Activated T-cell treated with anti-CD3 and anti-CD28 coated beads, Interleukin-2, amount 50 U/mL, for 72 hours (primary cell): ENCODE results near the gene UGT1A3. TPM values are rescaled to one million over a fixed set of nuclear protein-coding genes. Genes with fewer than 3 reads are reported as not detected.

Source experiments
- ATAC-seq, 2 donors: fragments of 150-1000 bp; cut with Tn5 transposase; replicated peaks in 1 of 2; 2 replicates each; pipeline ENCODE4 v1.10.0; 2021; ENCODE audit warnings: moderate library complexity in 2 of 2, mild to moderate bottlenecking in 1 of 2
- DNase-seq, 2 donors: peaks; one replicate each; pipeline ENCODE4 v3.0.0; 2021 to 2022; ENCODE audit warnings: mixed read lengths in 1 of 2
- H3K27ac Mint-ChIP-seq: one replicate; pipeline ENCODE4 v1.8.0; 2022; ENCODE audit warnings: mild to moderate bottlenecking, moderate library complexity, mixed read lengths
- H3K27me3 Mint-ChIP-seq: one replicate; pipeline ENCODE4 v1.8.0; 2022; ENCODE audit warnings: low read depth, mixed read lengths
- H3K36me3 Mint-ChIP-seq, 2 donors: one replicate each; pipeline ENCODE4 v1.8.0; 2022; ENCODE audit warnings: mixed read lengths in 2 of 2, mild to moderate bottlenecking in 1 of 2; ENCODE audit not compliant: insufficient read depth in 2 of 2
- H3K4me1 Mint-ChIP-seq: one replicate; pipeline ENCODE4 v1.8.0; 2022; ENCODE audit warnings: low read depth, mixed read lengths
- H3K4me3 Mint-ChIP-seq, 2 donors: one replicate each; pipeline ENCODE4 v1.8.0; 2022; ENCODE audit warnings: mild to moderate bottlenecking in 2 of 2, mixed read lengths in 2 of 2, moderate library complexity in 2 of 2
- H3K9me3 Mint-ChIP-seq, 2 donors: one replicate each; pipeline ENCODE4 v1.8.0; 2022; ENCODE audit warnings: mixed read lengths in 2 of 2
- total RNA-seq, 2 donors: library from RNA; stranded (reverse); gene quantifications; one replicate each; pipeline ENCODE4 v1.2.3, GENCODE V29; 2022

UGT1A3 gene
- total RNA-seq, result not detected

GRCh38 chr2:233728723-233729301, at the start of gene UGT1A3:
UGT1A3 (plus strand) TSS chr2:233729042; CDS start chr2:233729127, 85 bp downstream.
- ATAC-seq, result no peak
- Mint-ChIP-seq H3K9me3 (no peaks in the 10 kb centered on the region), H3K4me1 (no peaks in the 10 kb centered on the region), H3K27me3 (no peaks in the 10 kb centered on the region), H3K27ac (no peak within 1 kb of the TSS), H3K36me3 (no peaks in the 10 kb centered on the region), H3K4me3 (no peak within 1 kb of the TSS)
- no peak for DNase-seq

GRCh38 chr2:233679196-233679595, 49.6 kb upstream of the UGT1A3 start:
- no peak for DNase-seq
- Mint-ChIP-seq H3K27ac (no peak overlapping the region), H3K4me3 (no peak overlapping the region), H3K9me3 (no peaks in the 10 kb centered on the region), H3K4me1 (no peaks in the 10 kb centered on the region), H3K27me3 (peaks cover 19% of the 10 kb centered on the region), H3K36me3 (no peaks in the 10 kb centered on the region)
- ATAC-seq, result no peak

- Mint-ChIP-seq H3K36me3 (no peaks in the 10 kb centered on the region), H3K9me3 (no peaks in the 10 kb centered on the region), H3K4me1 (no peaks in the 10 kb centered on the region), H3K4me3 (no peak overlapping the region), H3K27ac (no peak overlapping the region), H3K27me3 (peaks cover 19% of the 10 kb centered on the region)
- no peak for DNase-seq
- ATAC-seq, result no peak
Measured at GRCh38 chr2:233680361-233681045, 48.3 kb upstream of the UGT1A3 start.

GRCh38 chr2:233681521-233682099, 47.2 kb upstream of the UGT1A3 start, which contains the start of gene UGT1A7:
UGT1A7 (plus strand) TSS chr2:233681901; CDS start chr2:233681938, 37 bp downstream.
- no peak for ATAC-seq
- H3K9me3 Mint-ChIP-seq, result no peaks in the 10 kb centered on the region
- H3K36me3 Mint-ChIP-seq, result no peaks in the 10 kb centered on the region
- H3K27ac Mint-ChIP-seq, result no peak within 1 kb of the TSS
- peaks cover 10% of the 10 kb centered on the region for H3K27me3 Mint-ChIP-seq
- DNase-seq, result no peak
- H3K4me1 Mint-ChIP-seq, result no peaks in the 10 kb centered on the region
- no peak within 1 kb of the TSS for H3K4me3 Mint-ChIP-seq

GRCh38 chr2:233684640-233685039, 44.2 kb upstream of the UGT1A3 start:
- no peak overlapping the region for H3K27ac Mint-ChIP-seq
- no peaks in the 10 kb centered on the region for H3K4me1 Mint-ChIP-seq

GRCh38 chr2:233686928-233687327, 41.9 kb upstream of the UGT1A3 start:
- Mint-ChIP-seq H3K36me3 (no peaks in the 10 kb centered on the region), H3K27ac (no peak overlapping the region), H3K4me1 (no peaks in the 10 kb centered on the region), H3K9me3 (no peaks in the 10 kb centered on the region), H3K4me3 (no peak overlapping the region), H3K27me3 (no peaks in the 10 kb centered on the region)
- ATAC-seq, result no peak
- no peak for DNase-seq

More at GRCh38 chr2:233684640-233685039, 44.2 kb upstream of the UGT1A3 start:
- no peak for DNase-seq
- H3K9me3 Mint-ChIP-seq, result no peaks in the 10 kb centered on the region
- ATAC-seq, result no peak
- no peaks in the 10 kb centered on the region for H3K27me3 Mint-ChIP-seq
- no peak overlapping the region for H3K4me3 Mint-ChIP-seq
- no peaks in the 10 kb centered on the region for H3K36me3 Mint-ChIP-seq

GRCh38 chr2:233688341-233688740, 40.5 kb upstream of the UGT1A3 start:
- H3K27me3 Mint-ChIP-seq, result no peaks in the 10 kb centered on the region
- H3K4me3 Mint-ChIP-seq, result no peak overlapping the region
- DNase-seq (no peak), ATAC-seq (no peak)
- no peaks in the 10 kb centered on the region for H3K4me1 Mint-ChIP-seq
- H3K36me3 Mint-ChIP-seq, result no peaks in the 10 kb centered on the region
- no peaks in the 10 kb centered on the region for H3K9me3 Mint-ChIP-seq
- no peak overlapping the region for H3K27ac Mint-ChIP-seq

GRCh38 chr2:233689031-233689430, 39.8 kb upstream of the UGT1A3 start:
- no peaks in the 10 kb centered on the region for H3K9me3 Mint-ChIP-seq
- H3K27me3 Mint-ChIP-seq, result peaks cover 5% of the 10 kb centered on the region
- no peak overlapping the region for H3K27ac Mint-ChIP-seq
- DNase-seq (no peak), ATAC-seq (no peak)
- H3K4me1 Mint-ChIP-seq, result no peaks in the 10 kb centered on the region
- no peaks in the 10 kb centered on the region for H3K36me3 Mint-ChIP-seq
- no peak overlapping the region for H3K4me3 Mint-ChIP-seq

GRCh38 chr2:233689501-233689900, 39.3 kb upstream of the UGT1A3 start:
- DNase-seq (no peak), ATAC-seq (no peak)
- no peak overlapping the region for H3K27ac Mint-ChIP-seq
- H3K4me1 Mint-ChIP-seq, result no peaks in the 10 kb centered on the region
- no peak overlapping the region for H3K4me3 Mint-ChIP-seq
- no peaks in the 10 kb centered on the region for H3K36me3 Mint-ChIP-seq
- H3K27me3 Mint-ChIP-seq, result peaks cover 5% of the 10 kb centered on the region
- no peaks in the 10 kb centered on the region for H3K9me3 Mint-ChIP-seq

- Mint-ChIP-seq H3K4me1 (no peaks in the 10 kb centered on the region), H3K27ac (no peak overlapping the region), H3K4me3 (no peak overlapping the region), H3K9me3 (no peaks in the 10 kb centered on the region), H3K36me3 (no peaks in the 10 kb centered on the region), H3K27me3 (peaks cover 5% of the 10 kb centered on the region)
- DNase-seq, result no peak
- no peak for ATAC-seq
Measured at GRCh38 chr2:233690444-233690843, 38.4 kb upstream of the UGT1A3 start.

GRCh38 chr2:233691443-233692433, 37.1 kb upstream of the UGT1A3 start:
- Mint-ChIP-seq H3K27me3 (peaks cover 5% of the 10 kb centered on the region), H3K36me3 (no peaks in the 10 kb centered on the region), H3K4me1 (no peaks in the 10 kb centered on the region), H3K4me3 (no peak overlapping the region), H3K9me3 (no peaks in the 10 kb centered on the region), H3K27ac (no peak overlapping the region)
- DNase-seq (no peak), ATAC-seq (no peak)

- Mint-ChIP-seq H3K27me3 (peaks cover 5% of the 10 kb centered on the region), H3K36me3 (no peaks in the 10 kb centered on the region), H3K9me3 (no peaks in the 10 kb centered on the region), H3K4me1 (no peaks in the 10 kb centered on the region), H3K27ac (no peak within 1 kb of the TSS), H3K4me3 (no peak within 1 kb of the TSS)
- DNase-seq (no peak), ATAC-seq (no peak)
Measured at GRCh38 chr2:233692648-233693047, 36.2 kb upstream of the UGT1A3 start, which contains the start of gene UGT1A6. UGT1A6 (plus strand) TSS chr2:233692890; CDS start chr2:233693005, 115 bp downstream.

GRCh38 chr2:233693963-233694362, 34.9 kb upstream of the UGT1A3 start:
- Mint-ChIP-seq H3K4me1 (no peaks in the 10 kb centered on the region), H3K27me3 (peaks cover 5% of the 10 kb centered on the region), H3K27ac (no peak overlapping the region), H3K4me3 (no peak overlapping the region), H3K9me3 (no peaks in the 10 kb centered on the region), H3K36me3 (no peaks in the 10 kb centered on the region)
- DNase-seq, result no peak
- ATAC-seq, result no peak
